Measurements from ENCODE around the gene ANGPTL1.

- TF ChIP-seq CTCF (IDR thresholded peaks at IDR 0.05; ENCODE audit: low read length) (no peak), EZH2 (IDR thresholded peaks at IDR 0.05; ENCODE audit: borderline replicate concordance, low read length) (no peak)
These were observed 656 bp downstream of the ANGPTL1 start for GRCh38 chr1:178870221-178870620.
